Thoracic aorta (tissue), 2 donors: ENCODE data around the gene INTS1. TPM values are rescaled to one million over a fixed set of nuclear protein-coding genes. Genes with fewer than 3 reads are reported as not detected.

Source experiments
- ATAC-seq: fragments of 150-250 bp; one replicate; pipeline ENCODE4 v1.8.0; 2017; ENCODE audit warnings: low read depth; ENCODE audit not compliant: insufficient number of reproducible peaks, low FRiP score
- DNase-seq: peaks from one replicate; pipeline ENCODE4 v3.0.0-alpha.2; 2020; ENCODE audit warnings: low spot score
- H3K27ac ChIP-seq, 2 donors: fragments of 200-600 bp; sonication (generic); 1 replicate in 1 of 2; 2 replicates in 1 of 2; pipeline ENCODE4 v1.5.1; 2016; ENCODE audit warnings: mild to moderate bottlenecking in 2 of 2, moderate library complexity in 2 of 2
- H3K27me3 ChIP-seq: fragments of 200-600 bp; sonication (generic); replicated peaks from 2 replicates; pipeline ENCODE4 v1.6.0; 2016; ENCODE audit warnings: mild to moderate bottlenecking; ENCODE audit not compliant: insufficient read depth
- H3K36me3 ChIP-seq: fragments of 200-600 bp; sonication (generic); one replicate; pipeline ENCODE4 v1.5.1; 2016
- H3K4me1 ChIP-seq, 2 donors: fragments of 200-600 bp; sonication (generic); 1 replicate in 1 of 2; 2 replicates in 1 of 2; pipeline versions ENCODE4 v1.5.1 to v1.6.0; 2016; ENCODE audit warnings: low read depth in 2 of 2, mild to moderate bottlenecking in 1 of 2; ENCODE audit not compliant: control insufficient read depth in 1 of 2
- H3K4me3 ChIP-seq: fragments of 200-600 bp; sonication (generic); 2 replicates; pipeline ENCODE4 v1.5.1; 2016; ENCODE audit warnings: mild to moderate bottlenecking
- H3K9me3 ChIP-seq: fragments of 200-600 bp; sonication (generic); 2 replicates; pipeline ENCODE4 v1.5.1; 2016
- CTCF ChIP-seq: fragments of 200-600 bp; sonication (generic); IDR thresholded peaks from one replicate; pipeline ENCODE4 v1.5.1; 2019; ENCODE audit warnings: antibody characterized with exemption
- total RNA-seq, 2 donors: library from RNA; depleted of rRNA; stranded (reverse); fragments of >200 nt; gene quantifications; one replicate each; pipeline versions ENCODE4 v1.1.0 to v1.2.3, GENCODE V29; 2016

Gene INTS1
- total RNA-seq, 2 donors from 2014 or later = 59.8 to 89.6 TPM

GRCh38 chr7:1496531-1497292 is 7.5 kb downstream of the INTS1 start:
- peaks cover 76% of the 10 kb centered on the region for H3K36me3 ChIP-seq

GRCh38 chr7:1495564-1496242 is 8.5 kb downstream of the INTS1 start:
- DNase-seq (no peak), ATAC-seq (no peak)
- Histone ChIP-seq H3K27me3 (no peaks in the 10 kb centered on the region), H3K4me3 (no peak overlapping the region), H3K4me1 (no peaks in the 10 kb centered on the region), H3K36me3 (peaks cover 81% of the 10 kb centered on the region), H3K27ac (no peak overlapping the region), H3K9me3 (no peaks in the 10 kb centered on the region)
- TF ChIP-seq CTCF = no peak

More at GRCh38 chr7:1496531-1497292, 7.5 kb downstream of the INTS1 start:
- Histone ChIP-seq H3K27me3 (no peaks in the 10 kb centered on the region), H3K9me3 (no peaks in the 10 kb centered on the region), H3K27ac (no peak overlapping the region), H3K4me3 (no peak overlapping the region), H3K4me1 (no peaks in the 10 kb centered on the region)
- ATAC-seq = no peak
- DNase-seq = no peak
- TF ChIP-seq CTCF = no peak

GRCh38 chr7:1494866-1495563 is 9.2 kb downstream of the INTS1 start:
- no peak for TF ChIP-seq CTCF
- no peaks in the 10 kb centered on the region for H3K9me3 ChIP-seq
- no peak overlapping the region for H3K27ac ChIP-seq
- peaks cover 74% of the 10 kb centered on the region for H3K36me3 ChIP-seq
- H3K4me3 ChIP-seq = no peak overlapping the region
- H3K4me1 ChIP-seq = no peaks in the 10 kb centered on the region
- H3K27me3 ChIP-seq = no peaks in the 10 kb centered on the region
- DNase-seq (no peak), ATAC-seq (no peak)

- no peaks in the 10 kb centered on the region for H3K4me1 ChIP-seq
- ATAC-seq (no peak), DNase-seq (no peak)
- H3K9me3 ChIP-seq = no peaks in the 10 kb centered on the region
- H3K27ac ChIP-seq = no peak overlapping the region
- no peaks in the 10 kb centered on the region for H3K27me3 ChIP-seq
- H3K36me3 ChIP-seq = peaks cover 72% of the 10 kb centered on the region
- H3K4me3 ChIP-seq = no peak overlapping the region
- TF ChIP-seq CTCF = no peak
These were observed 9.7 kb downstream of the INTS1 start for GRCh38 chr7:1494447-1494846.

- ATAC-seq (no peak), DNase-seq (no peak)
- no peaks in the 10 kb centered on the region for H3K27me3 ChIP-seq
- no peak for TF ChIP-seq CTCF
- H3K4me1 ChIP-seq = no peaks in the 10 kb centered on the region
- no peak overlapping the region for H3K27ac ChIP-seq
- no peaks in the 10 kb centered on the region for H3K9me3 ChIP-seq
- H3K36me3 ChIP-seq = peaks cover 75% of the 10 kb centered on the region
- H3K4me3 ChIP-seq = no peak overlapping the region
These were observed 10.6 kb downstream of the INTS1 start for GRCh38 chr7:1493571-1493970.
